GM19238 (cell line): ENCODE data around the gene SERPINB11.
"Not testable (repeated sequence)": the region's sequence is repeated elsewhere in the genome, so short reads cannot be mapped to it uniquely, and the experiment has no call there.

Source experiments
- DNase-seq: peaks from one replicate; pipeline ENCODE4 v3.0.0; 2011; ENCODE audit warnings: low spot score; ENCODE audit not compliant: insufficient read length

Gene SERPINB11

DNA sequence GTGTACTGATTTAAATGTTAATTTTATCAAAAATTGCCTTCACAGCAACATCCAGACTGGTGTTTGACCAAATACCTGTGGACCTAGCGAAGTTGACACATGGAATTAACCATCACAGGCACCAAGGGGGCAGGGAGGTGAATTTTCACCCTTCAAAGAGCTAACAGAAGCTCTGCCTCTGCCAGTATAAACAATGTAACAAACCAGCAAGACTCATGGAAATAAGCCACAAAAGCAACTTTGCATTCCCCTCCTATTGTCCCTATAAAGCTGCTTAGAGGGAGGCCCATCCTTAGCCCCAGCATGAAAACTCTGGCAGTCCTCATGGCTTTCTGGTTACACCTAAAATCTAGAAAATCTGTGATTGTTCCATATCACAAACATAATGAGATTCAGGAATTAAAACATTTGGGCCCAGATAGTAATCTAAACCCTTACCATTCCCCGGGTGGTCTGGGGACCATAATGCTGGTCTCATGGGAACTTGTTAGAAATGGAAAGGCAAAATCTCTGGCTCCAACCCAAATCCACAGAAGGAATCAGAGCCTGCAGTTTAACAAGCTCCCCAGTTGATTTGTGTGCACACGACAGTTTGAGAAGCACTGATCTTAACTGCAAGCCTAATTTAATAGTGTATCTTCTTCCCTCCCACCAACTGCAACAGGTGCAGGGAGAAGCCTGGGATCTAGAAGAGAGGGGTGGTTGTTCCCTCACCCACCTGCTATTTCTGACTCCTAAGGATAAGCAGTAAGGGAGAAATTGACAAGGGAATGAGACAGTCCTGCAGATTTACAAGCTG is 23.1 kb downstream of the SERPINB11 start:
- no peak for DNase-seq

- no peak for DNase-seq
Observed at GRCh38 chr18:63730773-63731172, 28.0 kb downstream of the SERPINB11 start.

GRCh38 chr18:63731215-63731614 is 28.5 kb downstream of the SERPINB11 start:
- no peak for DNase-seq

GRCh38 chr18:63736876-63737275 is 34.1 kb downstream of the SERPINB11 start:
- DNase-seq, result no peak

DNA sequence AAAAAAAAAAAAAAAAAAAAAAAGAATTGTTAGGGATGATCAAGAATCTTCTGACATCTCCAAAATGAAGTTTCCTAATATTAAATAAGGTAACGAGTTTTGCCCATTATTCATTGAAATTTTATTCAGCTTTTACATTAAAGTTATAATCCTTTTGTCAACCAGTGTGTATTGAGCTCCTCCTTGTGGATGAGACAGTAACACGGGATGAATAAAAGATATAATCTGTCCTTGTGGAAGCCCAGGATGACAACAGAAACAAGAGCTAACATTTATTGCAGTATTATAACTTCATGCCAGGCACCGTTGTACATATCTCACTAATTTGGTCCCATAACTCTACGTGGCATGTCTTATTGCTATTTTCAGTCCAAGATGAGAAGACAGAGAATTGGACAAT is 39.0 kb downstream of the SERPINB11 start:
- no peak for DNase-seq

DNA sequence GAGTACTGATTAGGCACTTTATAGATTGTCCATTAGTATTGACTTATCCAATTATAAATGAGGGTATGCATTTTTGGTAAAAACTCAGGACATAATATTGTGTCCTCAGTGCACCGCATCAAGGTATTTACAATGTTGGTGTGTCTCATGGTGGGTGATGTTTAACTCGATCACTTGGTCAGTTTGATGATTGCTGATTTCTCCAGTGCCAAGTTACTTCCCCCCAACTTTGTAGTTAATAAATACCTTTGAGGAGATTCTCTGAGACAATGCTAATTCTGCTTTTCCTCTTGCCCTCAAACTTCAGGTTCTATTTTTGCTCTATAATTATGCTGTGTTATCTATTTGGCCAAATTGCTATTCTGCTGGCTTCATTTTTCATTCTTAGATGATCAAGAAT is 44.2 kb downstream of the SERPINB11 start:
- no peak for DNase-seq

- no peak for DNase-seq
Observed at GRCh38 chr18:63749489-63749888, 46.7 kb downstream of the SERPINB11 start.

GRCh38 chr18:63752636-63753035 is 49.9 kb downstream of the SERPINB11 start:
- no peak for DNase-seq

DNA sequence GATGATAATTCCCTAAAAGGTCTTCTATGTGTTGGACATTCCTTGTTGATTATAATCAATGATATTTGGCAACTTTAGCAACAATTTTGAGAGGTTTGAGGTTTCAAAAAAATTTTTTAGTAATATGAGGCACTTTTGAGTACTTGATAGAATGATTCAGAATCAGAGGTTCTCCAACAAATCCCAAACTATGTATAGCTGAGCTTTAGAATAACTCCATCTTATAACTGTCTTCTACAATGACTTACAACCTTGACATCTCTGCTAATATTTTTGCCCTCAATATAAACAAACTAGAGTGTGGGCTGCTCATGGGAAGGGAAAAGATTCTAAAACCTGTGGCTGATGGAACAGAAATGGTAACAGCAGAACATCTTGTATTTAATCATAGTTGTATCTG is 50.9 kb downstream of the SERPINB11 start:
- no peak for DNase-seq

- no peak for DNase-seq
Observed at GRCh38 chr18:63757541-63757940, 54.8 kb downstream of the SERPINB11 start.

GRCh38 chr18:63758615-63759240 is 56.0 kb downstream of the SERPINB11 start:
- DNase-seq, result no peak

DNA sequence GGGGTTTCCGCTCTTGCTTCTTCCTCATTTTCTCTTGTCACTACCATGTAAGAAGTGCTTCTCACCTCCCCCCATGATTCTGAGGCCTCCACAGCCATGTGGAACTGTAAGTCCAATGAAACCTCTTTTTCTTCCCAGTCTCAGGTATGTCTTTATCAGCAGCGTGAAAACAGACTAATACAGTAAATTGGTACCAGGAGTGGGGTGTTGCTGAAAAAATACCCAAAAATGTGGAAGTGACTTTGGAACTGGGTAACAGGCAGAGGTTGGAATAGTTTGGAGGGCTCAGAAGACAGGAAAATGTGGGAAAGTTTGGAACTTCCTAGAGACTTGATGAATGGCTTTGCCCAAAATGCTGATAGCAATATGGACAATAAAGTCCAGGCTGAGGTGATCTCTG is 57.0 kb downstream of the SERPINB11 start:
- DNase-seq, result not testable (repeated sequence)

GRCh38 chr18:63762518-63762917 is 59.8 kb downstream of the SERPINB11 start:
- no peak for DNase-seq

- no peak for DNase-seq
Observed at GRCh38 chr18:63763831-63764600, 61.3 kb downstream of the SERPINB11 start.

- DNase-seq, result no peak
Observed at GRCh38 chr18:63765837-63766236, 63.1 kb downstream of the SERPINB11 start.
